HG03521 (cell line): ENCODE data around the gene SYT7.

Source experiments
- ATAC-seq: cut with Tn5 transposase; IDR thresholded peaks from one replicate; pipeline ENCODE4 v1.9.1; 2021; ENCODE audit warnings: mild to moderate bottlenecking, moderate library complexity; ENCODE audit not compliant: unreplicated experiment

The SYT7 gene

DNA sequence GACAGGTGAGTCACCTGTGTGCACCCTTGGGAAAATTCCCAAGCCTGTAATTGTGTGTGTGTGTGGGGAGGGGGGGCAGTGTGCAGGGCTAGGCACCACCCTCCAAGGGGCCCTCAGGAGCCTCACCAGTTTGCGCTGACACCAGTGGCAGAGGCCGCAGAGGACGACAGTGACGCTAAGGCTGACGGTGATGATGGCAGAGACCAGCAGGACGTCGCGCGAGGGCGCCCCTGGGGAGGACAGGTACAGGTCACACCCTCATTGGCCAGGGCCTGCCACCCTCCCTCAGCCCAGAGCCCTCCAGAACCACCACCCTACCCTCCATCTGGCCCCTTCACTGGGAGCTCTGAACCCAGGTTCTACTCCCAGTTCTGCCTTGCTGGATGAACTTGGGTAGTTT is 24.9 kb downstream of the SYT7 start:
- ATAC-seq: no peak

DNA sequence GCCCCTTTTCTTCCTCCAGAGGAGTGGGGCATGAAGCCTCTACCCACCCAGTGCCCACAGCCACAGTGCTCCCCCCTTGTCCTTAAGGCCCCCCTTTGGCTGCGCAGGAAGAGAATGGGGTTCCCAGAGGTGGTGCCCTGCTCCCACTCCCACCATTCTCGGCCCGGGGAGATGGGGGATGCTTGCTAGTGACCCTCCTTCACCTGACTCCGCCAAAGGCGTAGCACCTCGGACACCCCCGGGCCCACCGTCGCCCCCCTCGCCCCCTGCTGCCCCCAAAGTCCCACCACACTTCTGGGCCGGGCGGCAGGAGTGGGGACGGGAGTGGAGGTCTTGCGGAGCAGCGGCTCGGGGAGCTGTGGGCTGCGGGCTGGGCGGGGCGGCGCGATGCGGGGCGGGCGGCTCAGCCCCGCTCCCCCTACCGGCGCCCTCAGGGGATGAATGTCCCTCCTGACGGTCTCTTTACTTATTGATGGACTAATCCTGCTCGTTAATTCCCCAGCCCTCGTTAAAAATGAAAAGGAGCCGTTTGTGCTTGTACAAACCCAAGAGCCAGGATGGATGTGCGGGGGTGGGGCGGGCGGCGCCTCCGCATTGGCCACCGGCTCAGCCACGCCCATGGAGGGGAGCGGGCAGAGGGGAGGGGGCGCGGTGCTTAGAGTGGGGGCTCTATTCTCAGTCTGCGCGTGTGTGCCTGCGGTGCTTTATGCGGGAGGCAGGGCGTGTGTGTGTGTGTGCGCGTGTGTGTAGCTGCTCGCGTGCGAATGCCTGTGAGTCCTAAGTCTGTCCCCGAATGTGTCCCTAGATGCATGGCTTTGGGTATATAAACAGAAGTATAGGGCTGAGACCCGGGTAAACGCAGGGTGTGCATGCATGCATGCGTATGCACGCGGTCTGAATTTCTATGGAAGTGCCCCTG is 25.6 kb downstream of the SYT7 start:
- no peak for ATAC-seq

DNA sequence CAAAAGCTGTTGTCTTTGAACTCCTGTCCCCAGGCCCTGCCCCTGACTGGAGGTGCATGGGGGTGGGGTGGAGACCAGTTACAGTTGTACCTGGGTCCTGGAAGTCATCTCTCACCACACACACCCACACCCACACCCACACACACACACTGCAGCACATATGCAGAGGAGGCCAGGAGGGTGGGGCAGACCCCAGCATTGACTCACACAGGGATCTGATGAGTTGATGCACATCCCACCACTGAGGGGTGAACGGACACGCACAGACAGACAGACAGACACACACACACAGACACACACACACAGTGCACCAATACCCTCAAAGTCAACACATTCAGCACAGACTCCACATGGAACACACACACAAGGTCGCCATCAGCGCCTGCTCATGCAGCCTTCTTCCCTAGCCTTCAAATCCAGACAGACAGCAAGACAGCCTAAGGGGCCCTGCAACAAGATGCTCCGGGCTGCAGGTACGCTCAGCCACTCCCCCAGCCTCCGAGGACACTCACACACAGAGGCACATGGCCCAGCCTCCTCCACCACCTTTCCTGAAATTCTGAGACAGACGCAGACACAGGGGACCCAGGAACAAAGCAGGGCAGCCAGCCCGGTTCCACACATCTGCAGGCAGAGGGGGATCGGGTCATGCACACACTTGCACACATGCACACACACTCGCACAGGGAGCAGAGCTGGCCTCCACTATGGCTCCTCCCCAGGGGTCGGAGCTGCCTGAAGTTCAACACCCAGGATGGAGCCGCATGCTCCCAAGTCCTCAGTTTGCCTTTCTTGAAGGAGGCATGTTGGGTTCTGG is 26.5 kb downstream of the SYT7 start:
- ATAC-seq: no peak

DNA sequence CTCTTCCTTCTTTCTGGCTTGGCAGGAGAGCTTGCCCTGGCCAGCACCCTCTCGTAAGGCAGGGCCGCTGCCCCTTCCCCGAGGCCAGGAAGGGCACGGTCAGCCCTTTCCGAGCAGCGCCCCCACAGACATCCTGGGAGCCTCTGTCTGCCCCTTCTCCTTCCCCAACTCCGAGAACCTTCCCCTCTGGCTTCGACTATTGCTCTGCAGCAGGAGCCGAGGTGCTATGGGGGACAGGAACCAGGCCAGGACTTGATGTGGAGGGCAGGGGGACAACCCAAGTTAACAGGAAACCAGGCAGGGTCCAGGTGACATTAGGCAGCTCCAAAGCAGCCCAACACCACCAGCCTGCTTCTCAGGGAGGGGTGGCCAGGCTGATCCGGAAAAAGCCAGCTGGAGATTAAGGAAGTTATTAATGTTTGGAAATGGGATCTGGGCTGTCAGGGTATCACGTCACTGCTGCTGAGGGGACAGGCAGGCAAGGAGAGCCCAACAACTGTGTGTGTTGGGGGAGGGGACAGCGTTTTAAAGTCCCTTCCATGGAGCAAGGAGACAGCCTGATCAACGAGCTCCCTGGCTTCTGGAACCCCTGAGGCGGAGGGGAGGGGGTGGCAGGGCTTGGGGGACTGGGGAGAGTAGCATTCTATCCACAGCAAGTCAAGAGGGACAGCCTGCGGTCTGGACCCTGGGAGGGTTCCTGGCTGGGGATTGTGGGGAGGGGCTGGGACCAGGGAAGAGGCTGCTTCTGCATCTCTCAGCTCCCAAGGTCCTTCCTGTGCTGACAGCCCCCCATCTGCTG is 27.3 kb downstream of the SYT7 start:
- no peak for ATAC-seq

DNA sequence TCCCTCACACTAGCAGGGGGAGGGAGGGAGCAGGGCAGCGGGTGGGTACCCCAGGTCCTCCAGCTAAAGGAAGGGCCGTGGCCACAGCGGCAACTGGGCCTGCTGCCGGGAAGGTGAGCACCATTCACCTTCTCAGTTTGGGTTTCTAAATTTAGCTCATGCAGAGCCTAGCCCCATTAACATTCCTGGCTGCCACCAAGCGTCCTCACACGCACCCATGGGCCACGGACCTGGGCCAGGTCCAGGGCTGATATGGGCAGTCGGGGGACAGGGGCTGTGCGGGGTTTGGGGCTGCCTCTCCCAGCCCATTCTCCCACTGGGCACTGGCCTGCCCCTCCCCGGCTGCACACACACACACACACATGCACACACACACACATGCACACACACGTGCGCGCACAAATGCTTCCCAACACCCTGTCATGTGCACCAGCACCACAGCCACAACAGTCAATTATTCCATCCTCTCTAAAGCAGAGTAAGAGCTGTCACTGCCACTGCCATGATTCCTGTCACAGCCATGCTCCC is 28.7 kb downstream of the SYT7 start:
- no peak for ATAC-seq

DNA sequence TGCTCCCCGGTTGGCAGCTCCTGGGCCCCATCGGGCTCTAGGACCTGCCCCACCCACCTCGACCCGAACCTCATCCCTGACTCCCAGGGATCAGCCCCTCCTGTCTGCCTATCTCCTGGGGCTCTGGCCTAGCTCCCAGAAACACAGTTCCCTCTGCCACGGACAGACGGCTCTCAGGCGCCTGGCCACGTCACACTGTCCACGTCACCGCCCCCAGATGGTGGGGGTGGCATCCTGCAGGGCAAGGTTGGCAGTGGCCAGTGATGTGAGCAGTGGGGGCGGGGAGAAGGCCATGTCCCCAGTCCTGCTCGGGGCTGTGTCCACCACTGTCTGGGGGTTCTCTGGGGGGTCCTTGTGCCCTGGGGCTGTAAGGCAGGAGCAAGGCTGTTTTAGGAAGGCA is 29.2 kb downstream of the SYT7 start:
- no peak for ATAC-seq

DNA sequence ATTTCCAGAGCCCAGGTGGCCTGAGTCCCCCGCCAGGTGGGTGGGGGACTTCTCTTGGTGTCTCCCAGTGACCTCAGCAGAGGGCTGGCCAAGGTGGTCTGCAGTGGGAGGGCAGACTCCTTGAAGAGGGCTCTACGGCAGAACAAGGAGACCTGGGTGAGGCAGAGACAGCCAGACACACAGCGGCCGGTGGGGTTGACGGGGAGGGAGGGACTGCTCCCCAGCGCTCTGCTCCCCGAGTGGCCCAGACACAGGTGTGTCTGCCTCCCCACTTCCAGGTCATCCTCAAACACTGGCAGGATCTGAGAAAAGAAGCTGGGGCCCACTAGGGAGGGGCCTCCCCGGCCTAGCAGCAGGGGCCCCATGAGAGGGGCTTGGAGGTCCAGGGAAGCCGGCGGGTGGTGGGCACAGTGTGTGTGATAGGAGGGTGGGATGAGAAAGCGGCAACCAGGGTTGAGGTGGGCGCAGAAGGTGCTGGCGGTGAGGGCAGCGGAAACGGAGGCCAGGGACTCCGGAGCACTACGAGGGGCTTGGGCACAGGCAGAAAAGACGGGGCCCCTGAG is 30.1 kb downstream of the SYT7 start:
- no peak for ATAC-seq

DNA sequence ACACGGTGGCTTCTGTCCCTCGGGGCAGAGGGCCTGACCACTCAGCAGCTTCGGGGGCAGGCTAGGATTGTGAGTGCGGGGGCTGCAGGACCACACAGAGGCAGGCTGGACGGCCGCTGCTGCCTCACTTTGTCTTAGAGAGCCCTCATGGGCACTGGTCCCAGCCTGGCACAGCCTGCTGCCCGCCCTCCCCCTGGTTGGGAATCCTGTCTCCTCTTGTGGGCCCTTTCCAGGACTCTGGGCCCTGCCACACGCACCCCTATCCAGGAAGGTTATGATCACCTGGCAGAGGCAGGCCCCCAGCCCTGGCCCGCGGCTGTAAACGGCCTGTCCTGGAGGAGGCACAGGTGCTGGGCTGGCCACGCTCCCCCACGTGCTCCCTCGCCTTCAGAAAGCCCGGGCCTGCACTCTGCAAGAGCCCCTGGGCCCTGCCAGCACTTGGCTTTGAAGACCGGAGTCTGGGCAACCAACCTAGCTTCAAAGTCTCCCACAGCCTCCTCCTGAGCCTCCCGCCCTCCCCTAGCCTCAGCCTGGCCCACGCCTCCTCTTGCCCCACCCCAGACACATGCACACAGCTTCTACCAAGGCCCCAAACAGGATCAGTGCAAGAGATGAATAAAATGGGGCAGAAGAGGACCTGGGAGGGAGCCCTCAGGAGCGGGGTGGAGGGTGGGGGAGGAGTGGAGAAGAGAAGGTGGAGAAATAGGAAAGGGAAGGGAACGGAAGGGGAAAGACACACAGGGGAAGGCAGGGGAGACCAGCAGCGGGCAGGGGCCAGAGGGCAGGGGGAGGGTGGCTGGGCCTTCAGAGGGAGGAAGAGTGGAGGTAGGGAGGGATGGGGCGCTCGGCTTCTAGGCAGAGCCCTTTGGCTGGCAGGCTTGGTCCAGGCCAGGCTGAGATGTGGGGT is 31.0 kb downstream of the SYT7 start:
- no peak for ATAC-seq

DNA sequence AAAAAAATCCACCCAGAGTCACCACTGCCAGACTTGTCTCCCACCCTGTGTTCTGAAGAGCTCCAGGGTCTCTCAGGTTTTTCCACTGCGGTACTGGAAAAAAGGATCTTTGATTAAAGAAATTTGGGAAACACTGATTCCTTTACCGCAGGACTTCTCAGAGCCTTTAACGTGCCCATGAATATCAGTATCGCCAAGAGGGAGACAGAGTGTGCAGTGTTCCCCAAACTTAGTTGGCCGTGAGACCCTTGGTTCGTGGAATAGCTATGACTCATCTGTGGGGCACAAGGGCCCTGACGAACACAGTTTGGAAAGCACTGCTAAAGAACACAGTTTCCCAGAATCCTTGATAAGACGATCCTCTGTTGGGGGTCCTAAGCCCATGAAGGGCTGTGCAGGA is 31.7 kb downstream of the SYT7 start:
- no peak for ATAC-seq

DNA sequence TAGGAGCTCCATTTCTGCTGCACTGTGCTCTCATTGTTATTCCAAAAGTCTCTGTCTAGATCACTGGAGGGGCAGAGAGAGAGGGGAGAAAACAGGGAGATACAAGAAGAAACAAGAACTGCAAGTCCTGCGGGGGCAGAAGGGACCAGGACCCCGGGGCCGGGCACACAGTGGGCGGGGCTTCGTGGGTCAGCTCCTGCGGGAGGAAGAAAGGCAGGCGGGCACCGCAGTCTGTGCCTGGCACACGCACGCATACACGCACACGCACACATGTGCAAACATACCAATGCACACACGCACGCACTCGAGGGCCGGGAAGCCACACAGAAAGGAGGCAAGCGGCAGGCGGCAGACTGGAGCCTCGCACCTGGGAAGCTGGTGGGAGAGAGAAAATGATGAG is 33.6 kb downstream of the SYT7 start:
- no peak for ATAC-seq

DNA sequence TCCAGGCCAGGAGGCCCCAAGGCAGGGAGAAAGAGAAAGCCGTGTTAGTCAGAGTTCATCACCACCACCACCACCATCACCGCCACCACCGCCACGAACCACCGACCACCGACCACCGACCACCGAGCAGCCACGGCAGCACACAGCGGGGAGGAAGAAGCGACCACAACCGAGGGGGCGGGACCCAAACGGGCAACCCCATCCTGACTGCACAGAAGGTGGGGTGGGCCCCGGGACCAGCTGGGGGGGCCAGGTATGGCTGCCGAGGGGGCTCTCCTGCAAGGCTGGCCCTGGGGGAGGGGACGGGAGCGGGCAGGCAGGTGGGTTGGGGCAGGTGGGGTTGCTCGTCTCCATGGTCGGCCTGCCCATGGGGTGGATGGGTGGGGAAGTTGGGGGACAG is 34.2 kb downstream of the SYT7 start:
- ATAC-seq: no peak

DNA sequence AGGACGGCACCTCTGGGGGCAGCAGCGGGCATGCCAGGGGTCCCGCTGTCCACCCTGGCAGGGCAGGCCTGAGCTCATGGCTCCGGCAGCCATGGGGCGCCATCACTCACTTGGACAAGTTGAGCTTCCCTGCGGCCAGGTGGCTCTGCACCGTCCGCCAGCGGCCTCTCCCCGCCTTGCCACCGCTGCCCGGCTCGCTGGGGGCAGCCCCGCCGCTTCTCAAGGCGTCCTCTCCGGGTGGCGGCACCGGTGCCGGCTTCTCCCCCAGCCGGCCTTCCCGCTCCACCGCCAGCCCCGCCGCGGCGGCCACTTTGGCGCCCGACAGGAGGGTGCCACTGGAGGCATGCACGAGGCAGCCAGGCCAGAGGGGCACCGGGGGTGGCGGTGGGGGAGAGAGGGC is 35.0 kb downstream of the SYT7 start:
- no peak for ATAC-seq

DNA sequence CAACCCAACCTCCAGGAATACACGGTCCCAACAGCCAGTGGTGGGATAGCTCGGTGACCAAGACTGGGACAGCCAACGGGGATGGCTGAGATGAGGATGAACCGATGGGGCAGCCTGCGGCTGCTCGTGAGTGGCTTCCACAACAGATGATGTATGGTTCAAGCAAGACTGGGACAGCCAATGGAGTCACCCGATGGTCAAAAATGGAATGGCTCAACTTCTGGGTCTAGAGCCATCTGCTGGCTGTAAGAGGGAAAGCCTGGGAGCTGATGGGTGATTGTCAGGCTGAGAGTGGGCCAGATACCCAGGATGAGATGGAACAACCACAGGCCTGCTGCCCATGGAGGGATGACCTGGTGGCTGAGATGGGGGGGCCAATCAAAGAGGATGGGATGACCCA is 35.5 kb downstream of the SYT7 start:
- ATAC-seq: no peak

DNA sequence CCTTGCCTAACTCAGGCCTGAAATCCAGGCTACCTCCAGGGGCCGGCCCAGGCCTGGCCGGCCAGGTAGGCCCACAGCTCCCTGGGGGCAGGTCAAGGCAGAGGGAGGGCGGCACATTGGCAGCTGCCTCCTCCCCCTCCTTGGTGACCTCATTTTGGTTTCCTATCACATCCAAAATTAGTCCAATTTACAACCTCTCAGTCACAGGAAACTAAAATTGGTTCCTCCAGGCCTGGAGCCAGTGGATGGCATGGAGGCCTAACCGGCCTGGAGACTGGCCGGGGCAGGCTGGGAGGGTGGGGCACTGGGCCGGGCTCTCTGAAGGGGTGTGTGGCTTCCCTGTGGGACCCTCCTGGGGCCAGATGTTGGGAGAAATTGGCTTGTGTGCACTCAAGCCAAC is 36.4 kb downstream of the SYT7 start:
- no peak for ATAC-seq

DNA sequence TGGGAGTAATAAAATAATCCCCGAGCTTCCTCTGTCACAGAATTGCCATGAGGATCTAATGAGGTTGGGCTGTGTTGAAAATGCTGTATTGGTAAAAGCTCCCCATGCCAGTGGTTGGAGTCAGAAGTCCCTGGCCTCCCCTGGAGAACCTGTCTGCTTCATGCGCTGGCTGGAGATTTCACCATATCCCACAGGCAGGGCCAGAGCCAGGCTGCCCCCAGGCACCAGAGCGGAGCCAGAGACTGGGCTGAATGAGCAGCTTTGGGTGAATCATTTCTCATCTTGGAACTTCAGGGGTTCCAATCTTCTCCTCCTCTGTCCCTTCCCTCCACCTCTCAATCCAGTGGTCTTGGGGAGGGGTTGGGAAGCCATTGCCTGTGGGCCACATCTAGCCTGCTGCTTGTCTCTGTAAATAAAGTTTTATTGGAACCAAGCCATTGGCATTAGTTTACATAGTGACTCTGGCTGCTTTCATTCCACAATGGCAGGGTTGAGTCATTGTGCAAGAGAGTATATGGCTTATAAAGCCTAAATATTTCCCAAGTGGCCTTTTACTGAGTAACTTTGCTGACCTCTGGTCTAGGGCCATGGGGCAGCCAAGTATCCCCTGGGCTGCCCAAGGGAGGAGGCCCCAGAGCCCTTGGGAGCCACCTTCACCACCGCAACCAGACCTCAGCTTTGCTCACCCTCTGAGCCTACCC is 37.1 kb downstream of the SYT7 start:
- ATAC-seq: no peak

DNA sequence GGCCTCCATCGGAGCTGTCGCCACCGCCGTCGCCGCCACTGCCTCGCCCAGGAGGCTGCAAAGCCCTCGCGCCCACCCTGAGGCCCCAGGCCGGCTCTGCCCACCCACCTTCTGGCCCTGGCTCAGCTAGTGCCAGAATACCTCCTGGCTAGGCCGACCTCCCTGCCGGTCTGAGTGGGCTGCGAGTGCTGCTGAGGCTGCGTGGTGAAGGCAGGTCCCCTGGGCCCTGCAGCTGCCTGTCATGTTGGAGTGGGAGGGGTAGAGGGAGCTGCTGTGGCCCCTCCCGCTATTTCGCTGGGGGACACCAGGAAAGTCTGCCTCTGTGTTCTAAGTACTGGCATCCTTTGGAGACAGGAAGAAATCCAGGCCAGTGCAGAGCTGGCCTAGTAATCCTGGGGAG is 38.2 kb downstream of the SYT7 start:
- no peak for ATAC-seq

DNA sequence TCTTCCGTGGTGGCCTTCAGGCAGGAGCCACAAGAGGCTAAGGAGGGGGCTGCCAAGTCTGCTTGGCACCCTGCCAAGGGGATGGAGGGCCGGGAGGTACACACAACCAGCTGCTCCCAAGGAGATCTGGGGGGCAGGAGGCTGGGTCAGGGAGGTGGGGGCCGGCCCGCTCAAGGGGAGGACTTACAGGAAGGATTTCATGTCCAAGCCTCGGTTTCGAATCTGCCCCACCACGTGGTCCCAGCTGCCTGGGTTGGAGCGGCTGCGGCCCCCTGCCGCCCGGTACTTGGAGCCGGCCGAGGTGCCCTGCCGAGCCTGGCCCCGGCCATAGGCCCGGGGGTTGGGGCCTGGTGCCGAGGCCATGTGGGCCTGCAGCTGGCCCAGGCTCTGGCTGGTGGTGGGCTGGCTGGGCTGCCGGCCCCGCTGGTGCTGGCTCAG is 38.8 kb downstream of the SYT7 start:
- no peak for ATAC-seq

DNA sequence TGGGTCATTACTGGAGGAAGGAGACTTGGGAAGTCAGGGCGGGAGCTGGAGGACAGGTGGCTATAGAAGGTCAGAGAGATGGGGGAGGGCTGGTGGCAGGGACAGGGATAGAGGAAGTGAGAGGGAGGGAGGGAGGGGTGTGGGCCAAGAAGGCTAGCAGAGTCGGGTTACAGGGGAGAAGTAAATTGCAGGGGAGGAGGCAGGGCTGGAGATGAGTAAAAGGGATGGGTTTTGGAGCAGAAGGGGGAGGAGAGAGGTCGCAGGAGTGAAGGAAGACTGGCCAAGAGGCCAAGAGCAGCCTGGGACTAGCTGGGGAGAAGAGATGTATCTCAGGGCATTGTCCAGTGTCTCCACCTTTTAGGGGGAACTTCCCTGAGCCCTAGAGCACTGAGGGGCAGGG is 39.3 kb downstream of the SYT7 start:
- no peak for ATAC-seq

DNA sequence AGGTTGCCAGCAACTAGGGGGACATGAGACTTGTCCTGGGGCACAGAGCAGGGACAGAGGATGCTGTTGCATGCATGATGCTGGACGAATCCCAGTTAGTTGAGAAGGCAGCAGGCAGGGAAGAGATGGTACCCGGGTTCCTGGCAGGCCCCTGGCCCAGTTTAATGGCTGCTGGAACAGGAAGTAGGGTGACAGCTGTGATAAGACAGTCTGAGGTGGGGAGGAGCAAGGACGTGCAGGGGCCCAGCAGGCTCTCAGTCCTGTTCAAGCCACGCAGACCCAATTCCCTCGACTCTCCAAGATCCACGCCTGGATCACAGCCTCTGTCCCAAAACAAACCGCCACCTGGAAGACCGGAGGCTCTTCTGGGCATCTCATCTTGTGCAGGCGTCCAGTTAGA is 40.3 kb downstream of the SYT7 start:
- no peak for ATAC-seq
